Muscle of back (tissue), 11 donors: ENCODE data around the gene ZNF385D. TPM values are rescaled to one million over a fixed set of nuclear protein-coding genes. Genes with fewer than 3 reads are reported as not detected.

ENCODE experiments used
- DNase-seq, 3 donors: peaks; one replicate each; pipeline versions ENCODE4 v3.0.0 to v3.0.0-alpha.2; 2013
- polyA plus RNA-seq, 10 donors: library from polyadenylated mRNA; unstranded; fragments of 120-200 nt; gene quantifications; one replicate each; pipeline ENCODE4 v1.2.1, GENCODE V29; 2013; ENCODE audit not compliant: insufficient read length in 10 of 10

Gene ZNF385D
- polyA plus RNA-seq, 10 donors, result 24.4 to 36.2 (median 27.6) TPM

- no peak for DNase-seq
Observed at GRCh38 chr3:21694506-21694905, 56.5 kb downstream of the ZNF385D start.

- peak in 2 of 3 donors; percentile 50 to 75 for DNase-seq
Observed at GRCh38 chr3:21691036-21691435, 60.0 kb downstream of the ZNF385D start.

GRCh38 chr3:21682206-21682605 lies 68.8 kb downstream of the ZNF385D start:
- peak in 1 of 3 donors; percentile 51 for DNase-seq

GRCh38 chr3:21673393-21673792 lies 77.6 kb downstream of the ZNF385D start:
- no peak for DNase-seq

DNA sequence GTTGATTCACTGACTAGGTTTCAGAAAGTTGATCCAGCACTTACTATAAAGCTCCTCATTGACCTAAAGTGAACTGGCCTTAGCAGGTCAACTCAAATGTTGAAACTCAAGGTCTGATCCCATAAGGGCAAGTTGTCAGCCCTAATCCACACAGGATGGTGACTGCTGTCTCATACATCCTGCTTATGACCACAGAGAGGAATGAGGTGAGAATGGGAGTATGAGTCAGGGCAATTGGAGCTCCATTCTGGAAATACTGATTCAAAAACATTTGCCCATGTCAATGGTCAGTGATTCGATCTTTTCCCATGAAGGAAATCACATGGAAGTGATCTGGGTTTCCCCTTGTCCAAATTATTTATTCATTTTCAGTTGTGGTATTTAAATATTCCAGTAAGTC lies 78.7 kb downstream of the ZNF385D start:
- DNase-seq, result peak in 1 of 3 donors; percentile 67

- DNase-seq, result no peak
Observed at GRCh38 chr3:21670386-21670785, 80.6 kb downstream of the ZNF385D start.

GRCh38 chr3:21668012-21668411 lies 83.0 kb downstream of the ZNF385D start:
- DNase-seq, result no peak

DNA sequence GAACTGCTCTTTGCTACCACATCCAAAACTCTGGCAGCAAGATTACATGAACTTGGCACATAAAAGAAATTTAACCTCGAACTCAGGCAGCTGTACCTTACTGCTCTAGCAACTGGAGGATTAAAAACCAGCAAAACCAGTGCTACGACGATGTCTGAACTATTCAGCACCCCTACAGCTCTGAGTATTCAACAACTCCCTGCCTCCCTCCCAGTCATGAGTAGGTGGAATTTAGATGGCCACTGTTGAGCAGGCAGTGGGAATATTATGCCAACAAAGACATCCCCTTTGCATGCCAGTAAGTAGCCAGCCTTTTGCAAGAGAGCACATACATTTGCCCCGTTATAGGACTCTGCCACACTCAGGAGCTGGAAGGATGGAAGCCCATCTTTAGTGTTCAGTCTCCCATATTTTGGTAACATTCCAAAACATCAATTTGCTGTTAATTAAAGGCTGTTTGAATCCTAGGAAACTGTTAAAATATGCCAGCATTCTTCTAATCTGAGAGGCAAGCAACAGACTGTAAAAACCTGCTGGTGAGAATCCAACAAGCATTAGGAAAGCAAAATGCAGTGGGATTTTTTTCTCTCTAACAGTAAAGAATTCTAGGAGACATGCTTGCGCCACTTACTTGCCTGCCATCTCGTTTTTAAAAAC lies 85.4 kb downstream of the ZNF385D start:
- no peak for DNase-seq

GRCh38 chr3:21664996-21665395 lies 86.0 kb downstream of the ZNF385D start:
- DNase-seq, result no peak

- no peak for DNase-seq
Observed at GRCh38 chr3:21662403-21662802, 88.6 kb downstream of the ZNF385D start.

DNA sequence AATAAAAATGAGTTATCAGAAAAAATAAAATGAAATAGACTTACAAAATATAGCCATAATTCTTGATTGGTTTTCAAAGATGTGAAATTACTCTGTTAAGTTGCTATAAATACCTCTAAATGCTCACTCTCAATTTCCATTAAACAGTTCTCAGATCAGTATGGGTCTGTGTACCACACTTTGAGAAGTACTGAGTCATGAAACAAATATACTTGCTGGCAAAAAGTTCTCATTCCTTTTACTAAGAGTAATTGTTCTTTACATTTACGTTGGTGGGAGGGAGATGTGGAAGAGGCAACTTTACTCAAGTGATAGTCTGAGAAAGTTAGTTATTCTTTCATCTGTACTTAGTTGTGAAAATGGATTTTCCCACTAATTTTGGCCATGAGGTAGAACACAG lies 96.3 kb downstream of the ZNF385D start:
- peak in 1 of 3 donors; percentile 63 for DNase-seq

- DNase-seq, result no peak
Observed at GRCh38 chr3:21654241-21654640, 96.8 kb downstream of the ZNF385D start.

DNA sequence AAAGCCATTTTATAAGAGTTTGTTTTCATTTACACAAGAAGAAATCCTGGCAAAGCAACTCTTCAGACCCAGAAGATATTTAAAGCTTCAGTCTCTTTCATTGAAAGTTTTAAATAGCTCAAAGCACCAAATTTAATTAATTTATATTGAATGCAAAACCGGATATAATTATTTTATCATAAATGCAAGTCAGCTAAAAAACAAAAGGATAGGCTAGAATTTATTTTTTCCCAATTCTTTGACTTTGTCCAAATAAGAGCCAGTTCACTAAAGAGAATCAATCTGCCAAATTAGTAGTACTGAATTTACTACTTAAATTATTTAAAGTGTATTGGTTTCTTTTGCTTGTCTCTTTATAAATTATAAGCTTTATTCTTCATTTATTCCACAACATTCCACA lies 101.5 kb downstream of the ZNF385D start:
- no peak for DNase-seq

- DNase-seq, result no peak
Observed at GRCh38 chr3:21647961-21648360, 103.0 kb downstream of the ZNF385D start.

GRCh38 chr3:21645121-21645897 lies 105.7 kb downstream of the ZNF385D start:
- DNase-seq, result peak; percentile 41 to 58 (median 46)

GRCh38 chr3:21644268-21644667 lies 106.7 kb downstream of the ZNF385D start:
- DNase-seq, result no peak

DNA sequence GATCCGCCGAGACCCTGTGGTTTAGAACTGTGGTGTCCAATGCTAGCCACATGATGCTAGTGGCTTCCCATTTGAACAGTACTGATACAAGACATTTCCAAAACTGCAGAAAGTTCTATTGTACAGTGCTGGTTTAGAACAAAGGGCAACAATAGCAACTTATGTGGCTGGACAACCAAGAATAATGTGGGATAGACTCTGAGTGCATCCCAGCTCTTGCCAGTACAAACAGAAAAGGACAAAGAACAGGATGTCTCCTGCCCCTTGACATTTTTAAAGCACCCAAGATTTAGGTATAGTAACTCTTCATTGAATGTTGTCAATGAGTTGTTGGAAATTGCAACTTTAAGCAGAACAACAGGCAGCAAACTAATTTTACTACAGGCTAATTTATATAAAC lies 107.3 kb downstream of the ZNF385D start:
- no peak for DNase-seq

GRCh38 chr3:21642433-21642832 lies 108.6 kb downstream of the ZNF385D start:
- DNase-seq, result no peak

DNA sequence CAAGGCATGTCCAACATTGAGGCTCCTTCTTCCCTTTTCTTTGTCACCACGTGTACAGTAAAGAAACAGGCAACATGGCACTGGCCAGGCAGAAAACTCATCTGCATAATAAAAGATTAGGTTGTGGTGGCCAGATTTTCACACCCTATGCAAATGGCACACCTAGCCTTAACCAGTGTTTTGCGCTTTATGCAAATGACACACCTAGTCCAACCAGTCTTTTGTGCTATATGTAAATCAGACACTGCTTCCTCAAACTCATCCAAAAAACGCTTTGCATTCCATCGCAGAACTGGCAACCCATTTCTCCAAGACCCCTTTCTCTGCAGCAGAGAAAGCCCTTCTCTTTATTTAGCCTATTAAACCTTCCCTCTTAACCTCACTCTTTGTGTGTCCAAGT lies 109.1 kb downstream of the ZNF385D start:
- DNase-seq, result no peak

DNA sequence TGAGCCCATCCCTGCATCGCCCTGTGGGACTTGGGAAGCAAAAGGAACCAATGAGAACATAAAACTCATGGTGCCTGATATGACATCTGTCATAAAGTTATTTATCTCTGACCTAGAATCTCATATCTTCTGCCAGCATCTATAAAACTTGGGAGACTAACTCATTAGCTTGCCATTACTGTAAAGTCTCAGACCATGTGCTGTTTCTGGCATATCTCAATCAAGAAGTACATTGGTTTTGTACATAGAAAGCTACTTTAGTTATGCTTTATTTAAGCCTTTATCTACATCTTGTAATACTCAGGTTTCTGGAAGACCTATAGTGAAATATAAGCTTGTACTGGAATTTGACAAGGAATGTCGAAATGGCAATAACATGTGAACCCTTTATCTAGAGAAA lies 112.5 kb downstream of the ZNF385D start:
- no peak for DNase-seq

- no peak for DNase-seq
Observed at GRCh38 chr3:21634112-21634511, 116.9 kb downstream of the ZNF385D start.

GRCh38 chr3:21624524-21624923 lies 126.5 kb downstream of the ZNF385D start:
- peak in 2 of 3 donors; percentile 15 to 26 for DNase-seq

DNA sequence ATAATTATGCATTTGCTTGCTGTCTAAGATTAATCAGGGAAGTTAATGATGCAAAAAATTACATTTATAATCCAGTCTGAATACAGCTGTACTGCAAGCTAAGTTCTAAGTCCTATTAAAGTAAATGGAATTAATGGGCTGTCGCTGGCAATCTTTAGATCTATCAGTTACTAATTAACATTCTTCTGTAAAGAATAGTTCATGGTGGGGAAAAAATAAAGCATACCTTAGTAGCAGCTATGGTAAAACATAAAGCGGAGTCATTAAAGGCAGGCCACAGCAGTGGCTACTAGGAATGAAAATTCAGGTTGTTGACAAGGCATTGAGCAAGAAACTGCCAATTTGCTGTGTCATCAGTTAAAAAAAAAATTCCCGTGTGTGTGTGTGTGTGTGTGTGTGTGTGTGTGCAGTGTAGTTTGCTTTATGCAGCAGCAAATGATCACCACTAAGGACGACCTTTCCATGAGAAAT lies 129.8 kb downstream of the ZNF385D start:
- peak in 1 of 3 donors; percentile 31 for DNase-seq
